Mesodermal cell (in vitro differentiated cells): Measurements from ENCODE around the gene AMOTL1.
"Not testable (repeated sequence)": the region's sequence is repeated elsewhere in the genome, so short reads cannot be mapped to it uniquely, and the experiment has no call there.

Source experiments
- H3K27ac ChIP-seq: 2 replicates; pipeline ENCODE4 v1.7.0; 2013; ENCODE audit warnings: mild to moderate bottlenecking, low read depth, low read length, moderate library complexity; ENCODE audit not compliant: severe bottlenecking
- H3K36me3 ChIP-seq: 2 replicates; pipeline ENCODE4 v1.7.1; 2013; ENCODE audit warnings: mild to moderate bottlenecking, low read length, moderate library complexity; ENCODE audit not compliant: control insufficient read depth, insufficient read depth
- H3K4me1 ChIP-seq: one replicate; pipeline ENCODE4 v1.7.1; 2013; ENCODE audit warnings: mild to moderate bottlenecking, low read length; ENCODE audit not compliant: insufficient read depth, control insufficient read depth, poor library complexity, severe bottlenecking
- H3K4me3 ChIP-seq: 2 replicates; pipeline ENCODE4 v1.7.0; 2013; ENCODE audit warnings: low read length, control low read depth, mild to moderate bottlenecking; ENCODE audit not compliant: insufficient read depth, poor library complexity, severe bottlenecking; ENCODE audit errors: extremely low read depth
- H3K9me3 ChIP-seq: 2 replicates; pipeline ENCODE4 v1.7.1; 2013; ENCODE audit warnings: mild to moderate bottlenecking, low read length, moderate library complexity; ENCODE audit not compliant: control insufficient read depth
- WGBS, 2 experiments: methylation state at CpG; one replicate each; pipeline ENCODE4 v1.1.5; 2013; ENCODE audit warnings: missing lambda C conversion rate in 2 of 2; ENCODE audit not compliant: insufficient coverage in 2 of 2; 5-methylcytosine and 5-hydroxymethylcytosine counted together

AMOTL1 gene

GRCh38 chr11:94897330-94897768 is 129.2 kb downstream of the AMOTL1 start:
- H3K36me3 ChIP-seq: peaks cover 63% of the 10 kb centered on the region
- H3K4me3 ChIP-seq: no peak overlapping the region
- WGBS, 2 experiments: 20% methylated on average over 1 of the region's 1 CpG; no CpG with 5 or more reads in 1 of the 2 experiments
- peak overlapping the region; percentile 24 for H3K27ac ChIP-seq
- H3K9me3 ChIP-seq: peaks cover 16% of the 10 kb centered on the region
- peaks cover 11% of the 10 kb centered on the region for H3K4me1 ChIP-seq

GRCh38 chr11:94907226-94907625 is 139.1 kb downstream of the AMOTL1 start:
- no peak overlapping the region for H3K4me3 ChIP-seq
- H3K9me3 ChIP-seq: no peaks in the 10 kb centered on the region
- H3K27ac ChIP-seq: no peak overlapping the region
- peaks cover 45% of the 10 kb centered on the region for H3K36me3 ChIP-seq
- 86% methylated on average over 1 of the region's 2 CpGs; no CpG with 5 or more reads in 1 of the 2 experiments for WGBS, 2 experiments
- H3K4me1 ChIP-seq: peaks cover 7% of the 10 kb centered on the region

GRCh38 chr11:94909371-94909820 is 141.2 kb downstream of the AMOTL1 start:
- Histone ChIP-seq H3K4me1 (peaks cover 7% of the 10 kb centered on the region), H3K27ac (peak overlapping the region; percentile 32), H3K9me3 (no peaks in the 10 kb centered on the region), H3K4me3 (no peak overlapping the region), H3K36me3 (peaks cover 33% of the 10 kb centered on the region)
- WGBS, 2 experiments: 89 to 96% methylated on average over 3 to 4 of the region's 4 CpGs

GRCh38 chr11:94910270-94910669 is 142.1 kb downstream of the AMOTL1 start:
- Histone ChIP-seq H3K36me3 (peaks cover 28% of the 10 kb centered on the region), H3K27ac (no peak overlapping the region), H3K4me1 (peaks cover 7% of the 10 kb centered on the region), H3K9me3 (no peaks in the 10 kb centered on the region), H3K4me3 (no peak overlapping the region)
- 91 to 100% methylated on average over 3 of the region's 3 CpGs for WGBS, 2 experiments

GRCh38 chr11:94910779-94911178 is 142.6 kb downstream of the AMOTL1 start:
- peaks cover 7% of the 10 kb centered on the region for H3K4me1 ChIP-seq
- no peaks in the 10 kb centered on the region for H3K9me3 ChIP-seq
- H3K4me3 ChIP-seq: no peak overlapping the region
- WGBS, 2 experiments: no CpG with 5 or more reads among the region's 1 CpG
- no peak overlapping the region for H3K27ac ChIP-seq
- peaks cover 28% of the 10 kb centered on the region for H3K36me3 ChIP-seq

- Histone ChIP-seq H3K27ac (no peak overlapping the region), H3K9me3 (no peaks in the 10 kb centered on the region), H3K4me1 (peaks cover 7% of the 10 kb centered on the region), H3K36me3 (peaks cover 14% of the 10 kb centered on the region), H3K4me3 (no peak overlapping the region)
- WGBS, 2 experiments: 95% methylated on average over 4 of the region's 9 CpGs; no CpG with 5 or more reads in 1 of the 2 experiments
These were observed 144.7 kb downstream of the AMOTL1 start for GRCh38 chr11:94912806-94913205.

- not testable (repeated sequence) for H3K9me3 ChIP-seq, H3K27ac ChIP-seq, H3K4me1 ChIP-seq, H3K4me3 ChIP-seq
- 80 to 87% methylated on average over 1 of the region's 2 CpGs for WGBS, 2 experiments
- H3K36me3 ChIP-seq: peaks cover 14% of the 10 kb centered on the region
These were observed 145.7 kb downstream of the AMOTL1 start for GRCh38 chr11:94913718-94914394.

- H3K4me3 ChIP-seq: no peak overlapping the region
- peaks cover 7% of the 10 kb centered on the region for H3K9me3 ChIP-seq
- H3K4me1 ChIP-seq: no peaks in the 10 kb centered on the region
- H3K27ac ChIP-seq: no peak overlapping the region
- no peaks in the 10 kb centered on the region for H3K36me3 ChIP-seq
These were observed 152.2 kb downstream of the AMOTL1 start for GRCh38 chr11:94920311-94920710.

- Histone ChIP-seq H3K4me3 (no peak overlapping the region), H3K9me3 (peaks cover 8% of the 10 kb centered on the region), H3K27ac (no peak overlapping the region), H3K36me3 (no peaks in the 10 kb centered on the region), H3K4me1 (peaks cover 18% of the 10 kb centered on the region)
- 78 to 83% methylated on average over 3 of the region's 5 CpGs for whole genome bisulfite sequencing, 2 experiments
These were observed 154.3 kb downstream of the AMOTL1 start for GRCh38 chr11:94922321-94923003.

- H3K9me3 ChIP-seq: peaks cover 8% of the 10 kb centered on the region
- peaks cover 21% of the 10 kb centered on the region for H3K4me1 ChIP-seq
- H3K36me3 ChIP-seq: no peaks in the 10 kb centered on the region
- H3K4me3 ChIP-seq: no peak overlapping the region
- no peak overlapping the region for H3K27ac ChIP-seq
- 100% methylated on average over 2 of the region's 2 CpGs; no CpG with 5 or more reads in 1 of the 2 experiments for WGBS, 2 experiments
These were observed 154.8 kb downstream of the AMOTL1 start for GRCh38 chr11:94923004-94923334.

GRCh38 chr11:94924171-94924572 is 156.0 kb downstream of the AMOTL1 start:
- Histone ChIP-seq H3K4me3 (no peak overlapping the region), H3K27ac (no peak overlapping the region), H3K9me3 (peaks cover 8% of the 10 kb centered on the region), H3K4me1 (peaks cover 33% of the 10 kb centered on the region), H3K36me3 (no peaks in the 10 kb centered on the region)
- WGBS, 2 experiments: 86 to 87% methylated on average over 3 to 4 of the region's 6 CpGs
